DMS 273 (cell line): ENCODE results near the gene PTPN5.

Experiments used
- DNase-seq: peaks from one replicate; lab custom pipeline; 2025; ENCODE audit not compliant: unreplicated experiment; lab: John Stamatoyannopoulos, UW

The PTPN5 gene

DNA sequence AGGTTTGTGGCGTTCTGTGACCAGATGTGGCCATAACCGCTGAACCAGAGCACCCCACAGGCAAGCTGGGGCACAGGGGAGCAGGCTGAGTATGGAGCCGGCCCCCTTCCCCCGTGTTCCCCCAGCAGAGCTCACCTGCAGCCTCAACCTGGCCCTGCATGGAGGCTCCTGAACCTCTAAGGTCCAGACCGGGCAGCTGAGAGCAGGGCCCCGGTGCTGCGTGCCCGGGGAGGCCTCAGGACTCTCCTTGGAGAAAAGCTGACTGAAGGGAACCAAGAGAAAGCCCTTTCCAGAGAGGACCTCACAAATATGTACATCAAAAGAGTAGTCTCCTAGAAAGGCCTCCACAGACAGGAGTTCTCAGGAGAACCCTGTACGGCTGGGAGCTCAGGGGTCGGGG is 48.2 kb downstream of the PTPN5 start:
- no peak for DNase-seq

DNA sequence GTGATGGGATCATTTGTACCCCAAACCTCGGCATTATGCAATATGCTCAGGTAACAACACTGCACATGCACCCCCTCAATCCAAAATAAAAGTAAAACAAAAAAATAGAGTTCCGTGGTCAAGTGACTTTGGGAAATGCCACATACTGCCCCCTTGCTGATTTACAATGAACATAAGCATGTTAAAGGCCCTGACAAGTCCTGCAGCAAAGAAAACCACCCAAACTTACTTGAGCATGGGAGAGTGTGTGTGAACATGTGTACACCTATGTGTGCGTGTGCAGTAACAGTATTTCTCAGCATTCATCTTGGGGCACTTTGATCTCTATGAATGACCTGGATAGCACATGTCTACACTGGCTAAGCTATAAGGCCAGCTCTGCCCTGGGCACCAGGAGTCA is 49.8 kb downstream of the PTPN5 start:
- DNase-seq: no peak

DNA sequence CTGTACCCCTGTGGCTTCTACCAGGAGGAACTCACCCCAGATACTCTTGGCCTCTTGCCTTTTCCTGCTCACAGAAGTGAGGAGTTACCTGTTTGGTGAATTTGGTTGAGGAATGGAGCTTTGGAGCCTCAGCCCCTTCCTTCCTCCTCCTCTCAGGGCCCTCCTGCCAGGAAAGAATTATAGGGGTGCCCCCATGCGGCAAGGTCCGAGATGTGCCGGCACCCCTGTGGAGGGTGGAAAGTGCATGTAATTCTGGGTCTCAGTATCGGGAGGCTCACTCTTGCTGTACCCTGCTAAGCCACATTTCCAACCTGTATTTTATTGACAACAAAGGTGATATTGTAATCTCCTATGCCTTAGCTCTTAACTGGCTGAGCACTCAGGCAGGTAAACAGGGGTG is 51.9 kb downstream of the PTPN5 start:
- DNase-seq: no peak

DNA sequence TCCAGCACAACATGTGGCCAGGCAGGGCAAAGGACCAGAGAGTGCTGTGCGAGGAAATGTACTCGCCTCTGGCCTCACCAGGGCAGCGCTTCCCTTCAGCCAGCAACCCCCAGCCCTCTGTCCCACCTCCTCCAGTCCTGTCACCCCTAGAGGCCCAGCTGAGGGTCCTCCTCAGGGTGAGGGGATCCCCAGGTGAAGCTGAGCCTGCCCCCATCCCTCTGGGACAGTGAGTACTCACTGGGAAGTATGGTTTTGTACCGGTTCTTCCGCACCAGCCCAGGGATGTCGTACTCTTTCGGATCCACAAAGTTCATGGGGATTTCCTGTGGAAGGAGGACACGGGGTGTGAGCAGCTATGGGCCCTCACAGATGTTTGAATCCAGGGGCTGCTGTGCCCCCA is 54.0 kb downstream of the PTPN5 start:
- DNase-seq: no peak

DNA sequence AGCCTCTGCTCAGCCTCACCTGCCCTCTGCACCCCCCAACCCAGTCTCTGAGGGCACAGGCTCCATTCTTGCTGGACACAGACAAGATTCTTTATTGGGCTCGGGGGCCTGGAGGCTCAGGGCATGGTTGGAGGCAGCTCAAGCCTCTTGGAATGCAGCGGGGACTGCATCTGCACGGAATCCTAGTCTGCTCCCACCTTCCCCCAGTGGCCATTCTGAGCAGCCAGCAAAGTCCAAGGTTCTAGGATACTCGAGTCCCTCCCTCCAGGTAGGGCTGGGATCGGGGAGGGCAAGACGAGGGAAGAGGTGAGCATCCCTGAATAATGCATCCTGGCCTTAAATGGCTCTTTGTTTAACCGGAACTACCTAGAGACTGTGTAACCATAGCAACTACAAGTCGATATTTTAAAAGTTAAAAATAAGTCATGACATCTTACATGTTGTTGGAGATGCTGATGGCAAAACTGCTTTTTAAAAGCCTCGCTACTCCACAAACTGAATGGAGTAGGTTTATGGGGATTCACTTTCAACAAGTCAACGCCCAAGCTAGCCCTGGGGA is 54.9 kb downstream of the PTPN5 start:
- DNase-seq: peak; percentile 3

DNA sequence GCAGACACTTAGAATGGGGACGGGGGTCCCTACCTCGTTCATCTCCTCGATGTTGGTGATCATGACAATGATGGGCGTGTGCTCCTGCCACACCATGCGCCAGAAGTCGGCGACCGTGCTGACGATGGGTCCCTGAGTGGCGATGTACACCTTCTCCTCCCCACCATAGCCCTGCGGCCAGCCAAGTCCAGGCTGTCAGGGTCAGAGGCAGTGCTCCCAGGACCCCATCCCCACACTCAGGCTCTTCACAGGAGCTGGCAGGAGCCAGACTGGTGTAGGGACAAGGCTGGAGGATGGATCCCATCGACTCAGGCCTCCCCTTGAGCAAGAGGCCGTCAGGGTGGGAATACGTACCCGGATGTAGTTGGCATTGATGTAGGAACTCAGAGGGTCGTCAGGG is 58.4 kb downstream of the PTPN5 start:
- no peak for DNase-seq

DNA sequence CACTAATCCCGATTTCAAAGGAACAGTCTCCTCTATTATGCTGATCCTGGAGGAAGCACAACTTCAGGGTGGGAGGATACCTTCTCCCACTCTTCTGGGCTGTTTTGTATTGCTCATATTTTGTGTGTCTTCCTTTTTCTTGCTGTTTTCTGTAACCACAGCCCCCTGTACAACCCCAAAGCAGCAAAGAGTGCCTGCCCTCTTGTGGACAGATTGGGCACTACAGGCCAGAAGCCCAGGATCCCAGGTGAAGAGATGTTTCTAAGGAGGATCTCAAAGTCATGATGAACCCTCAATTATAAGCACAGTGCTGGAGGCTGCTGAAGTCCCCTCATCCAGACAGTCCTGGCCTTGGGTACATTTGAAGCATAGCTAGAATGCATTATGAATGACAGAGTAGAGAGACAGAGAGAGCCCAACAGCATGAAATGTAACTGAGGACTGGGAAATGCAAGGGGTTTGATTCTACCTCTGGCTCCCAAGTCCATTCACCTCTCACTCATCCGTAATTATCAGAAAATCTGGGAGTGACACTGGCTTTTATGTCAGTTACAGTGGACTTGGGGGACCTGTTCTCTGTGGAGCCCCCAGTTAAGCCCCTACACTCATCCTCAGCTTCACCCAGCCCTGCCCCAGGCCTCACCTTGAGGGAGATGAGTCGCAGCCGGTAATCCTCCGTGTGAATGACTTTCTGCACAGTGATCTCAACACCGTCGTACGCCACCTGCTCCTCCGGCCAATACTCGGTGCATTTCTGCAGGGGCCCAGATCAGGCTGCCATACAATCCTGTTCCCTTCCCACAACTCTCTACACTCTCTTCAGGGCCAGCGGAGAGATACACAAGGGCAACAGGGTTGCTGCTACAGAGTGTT is 59.4 kb downstream of the PTPN5 start:
- peak; percentile 54 for DNase-seq

DNA sequence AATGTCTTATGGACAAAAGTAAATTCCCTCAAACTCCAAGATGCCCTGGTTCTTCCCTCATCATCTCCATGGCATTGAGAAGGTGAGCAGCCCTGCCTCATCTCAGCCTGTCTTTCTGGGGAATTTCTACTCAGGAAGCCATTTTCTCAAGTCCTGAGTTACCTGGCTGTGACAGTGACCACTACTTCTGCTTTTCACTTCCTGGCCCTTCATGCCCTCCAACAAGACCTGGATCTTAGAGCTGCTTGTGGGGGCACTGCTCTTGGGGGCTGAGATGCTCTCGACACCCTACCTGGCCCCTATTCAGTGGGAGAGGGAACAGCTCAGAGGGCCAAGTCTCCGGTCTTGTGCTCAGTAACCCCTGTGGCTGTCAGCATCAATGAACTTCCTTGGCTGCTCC is 60.2 kb downstream of the PTPN5 start:
- DNase-seq: no peak

DNA sequence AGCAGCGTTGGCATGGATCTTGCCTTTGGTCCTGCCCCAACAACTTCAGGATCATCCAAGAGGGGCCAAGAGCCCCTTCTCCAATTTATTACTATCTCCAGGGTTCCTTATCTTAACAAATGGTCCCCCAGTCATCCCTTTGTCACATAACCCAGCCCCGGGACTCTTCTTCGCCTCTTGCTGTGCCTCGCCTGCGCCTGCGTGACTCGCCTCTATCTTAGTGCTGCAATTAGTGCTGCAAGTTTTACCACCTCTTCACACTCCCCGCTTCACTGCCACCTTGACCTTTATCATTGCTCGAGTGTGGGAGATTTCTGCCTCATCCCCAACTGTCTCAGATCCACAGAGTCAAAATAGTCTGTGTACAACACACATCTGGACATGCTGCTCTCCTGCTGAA is 61.6 kb downstream of the PTPN5 start:
- DNase-seq: no peak

DNA sequence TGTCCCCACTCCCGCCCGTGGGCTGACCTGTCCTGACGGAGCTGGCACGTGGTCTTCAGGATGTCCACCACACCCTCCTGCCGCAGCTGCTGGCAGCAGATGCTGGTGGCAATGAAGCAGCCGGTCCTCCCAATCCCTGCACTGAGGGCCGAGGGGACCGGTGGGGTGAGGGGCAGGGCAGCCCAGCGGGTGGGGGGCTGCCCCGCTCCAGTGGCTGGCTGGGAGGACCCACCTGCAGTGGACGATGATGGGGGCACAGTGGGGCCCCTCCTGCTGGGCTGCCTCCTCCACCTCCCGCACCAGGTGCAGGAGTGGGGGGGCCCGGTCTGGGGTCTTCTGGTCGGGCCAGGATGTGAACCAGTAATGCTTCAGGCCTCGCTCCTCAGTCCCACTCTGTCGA is 62.2 kb downstream of the PTPN5 start:
- no peak for DNase-seq

DNA sequence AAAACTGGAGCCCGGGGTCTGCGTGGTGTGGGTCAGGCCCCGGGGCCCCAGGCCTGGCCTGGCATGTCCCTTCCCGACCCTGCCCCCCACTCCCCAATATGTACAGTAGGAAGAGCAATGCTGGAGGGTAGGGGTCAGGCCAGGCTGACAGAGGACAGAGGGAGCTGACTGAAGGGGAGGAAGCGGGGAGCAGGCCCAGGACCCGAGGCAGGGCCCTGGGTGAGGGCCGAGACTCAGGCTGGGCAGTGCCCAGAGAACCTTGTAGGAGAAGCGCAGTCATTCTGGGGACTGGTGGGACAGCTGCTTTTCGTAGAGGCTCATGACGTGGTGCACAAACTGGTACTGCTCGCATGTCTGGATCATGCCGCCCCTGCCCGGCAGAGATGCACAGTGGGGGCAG is 62.9 kb downstream of the PTPN5 start:
- no peak for DNase-seq

DNA sequence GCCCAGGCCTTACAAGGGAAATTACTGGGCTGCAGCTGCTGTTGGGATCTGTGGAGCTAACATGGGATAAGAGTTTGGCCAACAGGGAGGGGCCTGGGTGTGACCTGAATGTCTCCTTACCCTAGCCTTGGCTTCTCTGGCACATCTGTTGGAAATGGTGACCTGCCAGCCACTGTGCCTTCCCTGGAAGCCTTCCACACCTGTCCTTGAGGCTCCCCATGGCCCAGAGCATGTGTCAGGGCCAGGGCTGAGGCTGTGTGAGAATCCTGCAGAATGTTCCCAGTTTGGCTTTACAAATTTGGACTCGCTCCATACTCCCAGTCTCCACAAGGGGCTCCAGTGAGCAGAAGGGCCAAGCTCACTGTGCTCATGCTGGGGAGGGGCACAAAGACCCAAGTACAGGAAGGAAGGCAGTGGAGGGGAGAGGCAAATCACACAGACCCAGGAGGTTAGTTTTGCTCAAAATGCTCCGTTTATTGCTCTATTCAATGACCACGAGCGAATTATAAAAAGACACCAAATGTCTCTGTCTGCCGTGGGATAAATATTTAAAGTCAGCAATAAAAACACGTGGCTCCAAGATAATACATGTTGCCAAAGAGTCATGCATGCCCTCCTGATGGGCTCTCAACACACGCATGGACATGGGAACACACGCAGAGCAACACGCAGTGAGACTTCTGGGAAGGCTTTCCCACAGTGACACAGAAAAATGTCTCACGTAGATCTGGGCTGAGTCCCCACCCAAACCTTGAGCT is 63.9 kb downstream of the PTPN5 start:
- peak; percentile 60 for DNase-seq

DNA sequence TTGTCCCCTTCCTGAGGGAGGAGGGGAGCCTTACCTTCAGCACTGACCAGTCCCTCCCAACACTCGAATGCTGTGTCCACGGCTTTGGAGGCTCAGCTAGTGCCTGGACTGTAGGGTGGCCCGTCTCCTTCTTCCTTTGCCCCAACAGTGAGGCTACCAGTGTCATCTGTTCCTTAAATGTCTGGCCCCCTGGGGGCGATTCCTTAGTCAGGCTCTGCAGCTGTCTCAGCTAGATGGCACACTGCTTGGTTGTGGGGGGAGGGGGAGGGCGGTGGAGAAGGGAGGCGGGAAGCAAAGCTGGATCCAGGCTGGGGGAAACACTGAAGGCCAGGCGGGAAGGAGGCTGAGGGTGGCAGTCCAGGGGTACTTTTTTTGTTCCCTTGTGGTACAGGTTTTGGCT is 65.6 kb downstream of the PTPN5 start, which contains the start of gene IGSF22:
TSS of gene IGSF22 (minus strand) at position 149 of the 400 bp plus-strand sequence. CDS start 1,952 bp downstream, outside the sequence.
- DNase-seq: peak; percentile 17

DNA sequence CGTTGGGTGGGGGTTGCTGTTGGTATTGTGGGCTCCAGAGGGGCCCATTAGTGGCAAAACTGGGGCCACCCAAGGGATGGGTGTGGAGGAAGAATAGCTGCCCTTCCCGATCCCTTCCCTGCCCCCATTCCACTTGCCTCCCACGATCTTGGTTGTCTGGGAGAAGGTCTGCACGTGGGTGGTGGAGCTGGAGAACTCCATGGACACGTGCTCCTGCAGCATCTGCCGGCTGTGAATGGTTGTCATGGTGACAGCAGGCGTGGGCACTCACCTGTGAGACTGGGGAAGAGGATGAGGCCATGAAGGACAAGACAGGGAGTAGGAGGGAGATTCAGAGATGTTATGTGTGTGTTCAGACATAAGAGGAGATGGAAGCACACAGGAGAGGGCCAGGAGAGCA is 67.6 kb downstream of the PTPN5 start:
- DNase-seq: peak; percentile 18

DNA sequence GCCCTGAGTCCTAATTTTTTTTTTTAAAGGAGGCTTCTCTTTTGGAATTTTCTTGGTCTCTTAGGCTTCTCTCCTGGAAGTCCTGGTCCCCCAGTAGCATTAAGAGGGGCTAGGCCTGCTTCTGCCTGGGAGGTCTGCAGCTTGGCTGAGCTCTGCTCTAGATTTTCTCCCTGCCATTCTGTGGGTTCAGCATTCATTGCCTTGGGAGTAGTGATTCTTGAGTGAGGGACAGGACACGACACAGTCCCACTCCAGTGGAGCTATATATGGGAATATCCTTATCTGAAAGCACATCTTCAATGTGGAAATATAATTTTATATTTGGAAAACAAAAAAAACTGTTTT is 69.3 kb downstream of the PTPN5 start:
- DNase-seq: no peak

DNA sequence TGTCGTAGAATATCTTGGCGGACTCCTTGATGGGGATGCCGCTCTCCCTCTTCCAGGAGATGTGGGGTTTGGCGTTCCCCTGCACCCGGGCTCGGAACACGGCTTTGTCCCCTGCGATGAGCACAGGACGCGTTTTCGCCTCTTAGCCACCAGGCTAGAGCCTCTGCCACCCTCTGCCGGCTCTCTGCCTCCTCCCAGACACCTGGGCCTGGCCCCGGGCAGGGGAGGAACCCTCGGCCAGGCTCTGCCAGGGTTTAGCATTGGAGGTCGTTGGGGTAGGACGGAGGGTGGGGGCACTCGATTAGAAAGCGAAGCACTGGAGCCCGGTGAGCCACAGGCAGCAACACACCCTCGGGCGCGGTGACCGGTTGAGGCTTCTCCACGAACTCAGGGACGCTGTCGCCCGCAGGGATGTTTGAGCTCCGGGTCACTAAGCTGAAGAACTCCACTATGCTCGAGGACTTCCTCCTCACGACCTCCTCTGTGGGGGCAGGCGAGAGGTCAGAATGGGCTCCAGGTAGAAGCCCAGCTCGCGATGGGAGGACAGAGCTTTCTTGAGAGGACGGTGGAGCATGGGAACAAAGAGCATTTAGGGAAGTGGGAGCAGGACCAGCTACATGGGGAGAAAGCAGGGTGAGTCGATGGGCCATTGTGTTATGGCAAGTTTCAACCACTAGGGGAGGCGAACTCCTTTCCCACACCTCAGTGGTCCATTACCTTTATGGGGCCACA is 69.9 kb downstream of the PTPN5 start:
- DNase-seq: peak; percentile 61

DNA sequence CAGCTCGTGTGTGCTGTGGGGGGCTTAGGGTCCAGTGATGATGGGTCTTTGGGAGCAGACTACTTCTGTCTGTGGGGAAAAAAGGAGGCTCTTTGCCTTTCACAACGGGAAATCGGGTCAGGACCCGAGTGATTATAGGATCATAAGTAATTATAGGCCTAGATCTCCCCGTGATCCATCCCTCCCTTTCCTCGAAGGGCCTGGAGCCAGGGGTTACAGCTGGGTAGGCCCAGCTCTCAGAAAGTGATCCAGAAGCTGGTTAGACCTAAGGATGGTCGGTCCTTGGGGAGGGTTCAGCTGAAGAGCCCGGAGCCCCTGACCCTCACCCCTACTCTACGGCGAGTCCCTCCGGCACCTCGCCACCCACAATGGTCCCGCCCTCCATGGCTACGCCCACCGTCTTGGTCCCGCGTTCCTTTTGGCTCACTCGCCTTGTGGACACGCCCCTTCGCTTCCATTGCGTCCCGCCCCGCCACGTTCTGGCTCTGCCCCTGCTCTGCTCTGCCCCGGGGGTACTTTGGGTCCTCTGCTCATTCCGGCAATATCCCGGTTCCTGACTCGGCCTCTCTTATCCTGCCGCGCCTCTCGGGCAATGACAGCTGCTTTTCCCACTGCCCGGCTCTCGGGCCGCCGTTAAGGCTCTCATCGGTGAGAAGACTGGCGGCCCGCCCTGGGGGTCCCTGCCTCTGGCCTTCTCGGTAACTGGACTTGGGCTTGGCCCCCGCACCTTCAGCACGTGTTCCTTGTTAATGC is 70.6 kb downstream of the PTPN5 start:
- peak; percentile 87 for DNase-seq

DNA sequence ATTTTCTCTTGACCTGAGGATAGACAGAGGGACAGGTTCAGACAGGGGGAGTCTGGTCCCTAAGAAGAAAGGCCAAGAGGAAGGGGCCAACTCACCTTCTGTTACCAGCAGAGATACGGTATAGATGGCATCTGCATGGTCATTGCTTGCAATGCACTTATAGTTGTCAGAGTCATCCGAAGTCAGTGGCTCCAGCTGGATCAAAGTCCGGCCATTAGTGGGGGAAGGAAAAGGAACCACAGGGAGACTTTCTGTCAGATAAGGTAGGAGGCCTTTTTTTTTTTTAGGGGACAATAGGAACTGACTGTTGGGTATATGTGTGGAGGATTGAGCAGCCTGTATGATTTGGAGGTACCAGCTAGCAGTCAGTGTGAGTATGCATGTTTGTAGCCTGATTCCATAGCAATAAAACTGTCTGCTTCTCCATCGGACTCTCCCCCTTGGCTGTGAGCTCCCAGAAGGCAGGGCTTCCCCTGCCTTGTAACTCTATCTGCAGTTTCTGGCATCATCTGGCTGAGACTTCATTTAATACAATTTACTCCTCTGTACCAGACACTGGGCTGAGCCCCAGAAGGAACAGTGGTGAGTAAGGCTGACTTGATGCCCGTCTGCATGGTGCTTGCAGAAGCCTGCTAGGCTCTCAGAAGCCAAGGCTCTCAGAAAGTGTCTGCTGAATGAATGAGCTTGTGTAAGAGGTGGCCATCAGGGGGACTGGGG is 71.3 kb downstream of the PTPN5 start:
- DNase-seq: peak; percentile 22

DNA sequence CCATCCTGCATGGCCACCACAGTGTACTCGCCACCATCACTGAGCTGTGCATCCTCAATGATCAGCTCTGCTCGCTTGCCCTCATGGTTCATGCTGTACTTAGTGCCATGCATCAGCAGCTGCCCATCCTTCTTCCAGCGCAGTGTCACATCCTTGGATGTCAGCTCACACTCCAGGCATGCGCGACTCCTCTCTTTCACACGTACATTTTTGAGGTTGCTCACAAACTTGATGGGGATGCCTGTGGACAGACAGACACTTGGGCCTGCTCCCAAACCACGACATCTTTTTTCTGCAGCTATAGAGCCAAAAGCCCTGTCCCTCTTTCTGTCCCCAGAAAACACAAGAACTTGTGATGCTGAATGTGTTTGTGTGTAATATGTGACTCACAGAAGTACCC is 76.1 kb downstream of the PTPN5 start:
- no peak for DNase-seq

DNA sequence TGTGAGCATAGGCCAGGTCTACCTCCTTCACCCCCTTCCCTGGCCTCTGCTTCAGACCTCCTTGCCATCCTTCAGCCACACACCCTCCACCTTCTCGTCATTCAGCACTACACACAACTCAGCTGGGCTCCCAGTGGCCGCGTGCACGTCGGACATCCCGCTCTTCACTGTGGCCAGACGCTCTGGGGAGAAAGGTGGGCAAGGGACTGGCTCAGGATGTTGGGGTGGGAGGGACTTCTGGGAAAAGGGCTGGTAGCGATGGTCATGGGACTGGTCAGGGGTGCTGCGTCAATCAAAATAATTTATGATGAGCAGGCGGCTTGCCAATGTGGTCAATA is 77.2 kb downstream of the PTPN5 start:
- DNase-seq: no peak
